ENCODE measurements around the gene MED27.
"Not testable (repeated sequence)": the region's sequence is repeated elsewhere in the genome, so short reads cannot be mapped to it uniquely, and the experiment has no call there.

Gene MED27

DNA sequence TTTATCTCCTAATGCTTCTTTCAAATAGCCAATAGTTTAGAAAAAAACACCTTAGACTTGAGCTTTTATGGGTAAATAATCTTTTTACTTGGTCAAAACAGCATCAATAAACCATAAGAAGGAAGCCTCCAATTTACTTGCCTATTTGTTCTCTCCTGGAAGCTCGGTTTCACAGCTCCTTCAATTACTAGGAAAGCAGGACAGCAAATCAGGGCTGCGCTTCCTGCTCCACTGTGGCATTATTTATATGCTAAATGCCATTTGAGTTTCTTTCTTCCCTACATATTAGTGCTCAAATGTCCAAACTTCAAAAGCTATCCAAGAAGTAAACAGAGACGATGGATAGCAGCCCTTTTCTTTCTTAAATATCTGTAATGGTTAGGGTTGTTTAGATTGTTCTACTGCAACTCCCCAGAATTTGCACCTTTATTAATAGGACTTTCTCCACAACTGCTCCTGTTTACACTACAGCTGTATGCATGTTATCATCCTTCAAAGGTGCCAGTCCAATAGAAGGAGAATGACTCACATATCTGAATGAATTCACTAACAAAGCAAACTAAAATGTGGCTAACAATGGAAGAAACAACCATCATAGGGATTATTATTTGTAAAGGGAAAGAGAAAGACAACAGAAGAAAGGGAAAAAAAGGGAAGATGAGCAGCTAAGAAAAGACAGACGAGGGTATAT is 58.7 kb downstream of the MED27 start:
- Mint-ChIP-seq H3K4me3 (no peak overlapping the region), H3K9me3 (no peaks in the 10 kb centered on the region)

DNA sequence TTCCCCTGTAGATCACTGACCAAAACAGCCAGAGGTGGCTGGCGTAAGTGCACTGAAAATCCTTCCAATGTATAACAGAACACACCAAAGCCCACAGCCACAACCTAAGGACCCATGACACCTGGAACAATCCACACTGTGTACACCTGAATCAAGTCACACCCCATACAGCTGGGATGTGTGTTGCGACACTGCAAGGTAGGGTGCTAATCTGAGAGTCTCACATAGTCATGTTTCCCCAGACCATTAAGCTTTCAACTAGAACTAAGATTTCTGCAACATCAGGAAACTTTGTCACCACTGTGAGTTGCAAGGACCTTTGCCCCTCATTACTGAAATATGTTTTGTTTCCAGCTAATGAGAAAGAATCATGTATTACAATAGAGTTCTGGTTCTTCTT is 59.4 kb downstream of the MED27 start:
- Mint-ChIP-seq H3K4me1 (peaks cover 7% of the 10 kb centered on the region), H3K9me3 (no peaks in the 10 kb centered on the region), H3K36me3 (peaks cover 8% of the 10 kb centered on the region), H3K4me3 (no peak overlapping the region), H3K27me3 (no peaks in the 10 kb centered on the region), H3K27ac (no peak overlapping the region)
- ATAC-seq, result no peak

More for the DNA sequence above, 58.7 kb downstream of the MED27 start:
- Mint-ChIP-seq H3K27me3 (no peaks in the 10 kb centered on the region), H3K36me3 (peaks cover 14% of the 10 kb centered on the region), H3K4me1 (peaks cover 7% of the 10 kb centered on the region), H3K27ac (no peak overlapping the region)
- no peak for ATAC-seq

DNA sequence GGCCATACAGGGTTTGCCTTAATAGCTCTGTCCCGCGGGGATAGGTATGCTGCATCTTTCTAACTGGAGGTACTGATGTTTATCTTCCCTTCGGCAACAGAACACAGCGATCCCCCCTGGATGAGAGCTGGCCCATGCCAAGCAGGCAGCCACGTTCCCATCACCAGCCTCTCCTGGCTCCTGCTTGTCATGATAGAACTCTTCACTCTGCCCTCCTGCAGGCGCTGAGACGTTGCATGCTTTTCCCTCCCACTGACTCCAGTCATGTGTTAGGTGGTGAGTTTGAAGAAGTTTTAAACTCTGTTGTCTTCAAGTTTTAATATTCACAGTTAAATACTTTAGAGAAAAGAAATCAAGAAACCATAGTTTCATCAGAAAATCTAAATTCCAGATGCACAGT is 60.0 kb downstream of the MED27 start:
- Mint-ChIP-seq H3K4me3 (no peak overlapping the region), H3K9me3 (no peaks in the 10 kb centered on the region), H3K36me3 (peaks cover 2% of the 10 kb centered on the region), H3K27me3 (no peaks in the 10 kb centered on the region), H3K4me1 (peaks cover 7% of the 10 kb centered on the region), H3K27ac (no peak overlapping the region)
- ATAC-seq, result no peak

DNA sequence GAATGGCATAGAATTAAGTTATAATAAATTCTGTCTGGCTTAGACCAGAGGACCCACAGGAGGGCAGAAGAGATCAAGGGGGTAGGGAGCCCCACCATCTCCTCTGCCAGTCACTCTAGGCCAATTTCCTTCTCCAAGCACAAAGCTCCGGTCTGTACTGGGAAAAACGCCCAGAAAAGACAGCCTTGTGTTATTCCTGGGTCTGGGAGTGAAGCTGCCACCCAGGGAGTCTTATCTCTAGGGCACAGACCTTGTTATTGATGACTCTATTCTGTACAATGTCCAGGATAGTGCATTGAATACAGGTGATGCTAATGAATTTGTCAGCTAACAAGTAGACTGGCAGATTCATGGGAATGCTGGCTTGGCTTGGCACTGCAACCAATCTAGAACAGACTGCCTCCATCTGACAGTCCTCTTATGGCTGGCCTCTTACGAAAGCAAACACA is 60.7 kb downstream of the MED27 start:
- Mint-ChIP-seq H3K27ac (no peak overlapping the region), H3K9me3 (no peaks in the 10 kb centered on the region), H3K4me3 (no peak overlapping the region), H3K27me3 (no peaks in the 10 kb centered on the region), H3K4me1 (peaks cover 7% of the 10 kb centered on the region), H3K36me3 (peaks cover 5% of the 10 kb centered on the region)
- ATAC-seq, result no peak

DNA sequence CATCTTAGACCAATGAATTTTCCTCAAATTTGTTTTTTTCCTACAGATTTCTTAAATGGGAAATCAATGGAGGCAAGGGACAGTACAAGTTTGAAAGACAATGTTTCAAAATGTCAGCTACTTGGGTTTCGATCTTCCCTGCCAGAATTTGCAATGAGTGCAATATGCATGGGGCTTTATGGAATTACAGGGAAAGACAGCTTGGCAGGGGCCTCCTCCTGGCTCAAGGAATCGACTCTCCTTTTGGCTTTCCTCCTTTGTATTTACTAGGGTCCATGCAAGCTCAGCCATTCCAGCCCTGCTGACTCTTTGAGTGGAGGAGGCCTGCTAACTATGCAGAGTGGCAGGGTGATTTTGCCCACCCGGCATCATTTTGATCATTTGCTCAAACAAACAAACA is 63.2 kb downstream of the MED27 start:
- H3K36me3 Mint-ChIP-seq, result peaks cover 23% of the 10 kb centered on the region
- peaks cover 6% of the 10 kb centered on the region for H3K4me1 Mint-ChIP-seq
- H3K4me3 Mint-ChIP-seq, result no peak overlapping the region
- ATAC-seq, result no peak
- no peaks in the 10 kb centered on the region for H3K9me3 Mint-ChIP-seq
- no peak overlapping the region for H3K27ac Mint-ChIP-seq
- H3K27me3 Mint-ChIP-seq, result no peaks in the 10 kb centered on the region

DNA sequence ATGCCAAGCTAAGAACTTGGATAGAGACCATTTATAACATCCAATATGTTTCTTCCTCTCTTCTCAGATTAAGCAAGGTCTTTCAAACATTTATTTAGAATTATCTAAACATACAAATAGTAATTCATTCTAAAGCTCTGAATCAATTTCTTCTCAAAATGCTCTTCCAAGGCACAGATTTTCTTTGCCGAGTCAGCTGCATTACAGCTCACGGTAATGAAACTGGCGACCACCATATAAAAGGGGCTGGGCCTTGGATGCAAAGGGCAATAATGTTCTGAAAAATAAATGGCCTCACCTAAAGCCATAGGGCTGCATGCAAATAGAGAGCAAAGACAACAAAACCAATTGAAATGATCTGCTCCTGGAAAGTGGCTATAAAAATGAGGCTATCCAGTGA is 63.8 kb downstream of the MED27 start:
- Mint-ChIP-seq H3K36me3 (peaks cover 23% of the 10 kb centered on the region), H3K27me3 (no peaks in the 10 kb centered on the region), H3K4me3 (no peak overlapping the region), H3K4me1 (no peaks in the 10 kb centered on the region), H3K27ac (no peak overlapping the region), H3K9me3 (no peaks in the 10 kb centered on the region)
- no peak for ATAC-seq

DNA sequence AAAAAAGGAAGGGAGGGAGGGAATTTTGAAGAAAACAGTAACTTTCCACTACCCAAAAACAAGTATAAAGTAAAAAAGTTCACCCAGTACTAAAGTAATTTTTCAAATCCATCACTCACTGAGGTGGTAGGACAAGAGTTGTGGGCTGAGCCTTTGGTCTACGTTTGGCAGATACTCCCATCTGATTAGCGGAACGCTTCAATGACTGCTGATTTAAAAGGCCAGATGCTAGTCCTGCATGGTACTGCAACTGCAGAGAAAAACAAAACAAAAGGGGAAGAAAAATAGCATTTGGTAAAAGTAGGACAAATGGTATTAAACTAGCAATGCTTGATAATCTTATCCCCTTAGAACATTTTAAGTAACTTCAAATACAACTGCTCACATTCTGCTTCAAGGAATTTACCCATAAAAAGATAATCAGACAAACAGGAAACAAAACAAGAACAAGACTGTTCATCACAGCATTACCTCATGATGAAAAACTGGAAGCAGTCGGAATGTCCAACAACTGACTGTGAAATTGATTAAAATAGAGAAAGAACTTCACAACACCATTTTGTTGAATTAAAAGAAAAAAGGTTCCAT is 65.4 kb downstream of the MED27 start:
- peaks cover 23% of the 10 kb centered on the region for H3K36me3 Mint-ChIP-seq

DNA sequence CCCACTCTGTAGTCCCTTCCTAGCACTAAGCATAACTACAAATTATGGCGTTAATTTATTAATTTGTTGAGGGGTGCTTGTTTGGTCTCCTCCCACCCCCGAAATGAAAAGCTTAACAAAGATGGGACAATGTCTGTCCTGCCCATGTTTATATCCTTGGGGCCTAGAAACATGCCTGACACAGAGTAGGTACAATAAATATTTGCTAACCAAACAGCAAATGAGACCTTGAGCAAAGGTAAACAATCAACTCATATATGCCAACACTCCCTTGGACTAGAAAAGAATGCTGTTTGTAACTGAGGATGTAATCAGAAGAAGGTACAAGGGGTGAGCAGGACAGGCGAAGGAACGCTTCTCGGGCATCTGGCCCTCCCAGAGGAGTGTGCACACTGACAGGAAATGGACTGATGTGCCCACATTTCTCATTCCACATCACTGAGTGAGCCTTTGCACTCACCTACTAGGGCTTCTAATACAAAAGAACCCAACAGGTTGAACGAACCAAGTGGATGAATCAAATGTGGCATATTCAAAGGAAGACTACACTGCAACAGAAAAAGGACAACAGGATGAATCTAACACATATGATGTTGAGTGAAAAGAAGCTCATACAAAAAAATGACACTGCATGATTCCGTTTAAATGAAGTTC is 66.8 kb downstream of the MED27 start:
- Mint-ChIP-seq H3K36me3 (peaks cover 23% of the 10 kb centered on the region), H3K9me3 (no peaks in the 10 kb centered on the region), H3K4me1 (peaks cover under 1% of the 10 kb centered on the region), H3K27me3 (no peaks in the 10 kb centered on the region), H3K4me3 (no peak overlapping the region), H3K27ac (no peak overlapping the region)
- ATAC-seq, result no peak

More for the DNA sequence above, 65.4 kb downstream of the MED27 start:
- no peaks in the 10 kb centered on the region for H3K4me1 Mint-ChIP-seq
- H3K27me3 Mint-ChIP-seq, result no peaks in the 10 kb centered on the region
- no peaks in the 10 kb centered on the region for H3K9me3 Mint-ChIP-seq
- no peak overlapping the region for H3K4me3 Mint-ChIP-seq
- no peak overlapping the region for H3K27ac Mint-ChIP-seq
- ATAC-seq, result no peak

DNA sequence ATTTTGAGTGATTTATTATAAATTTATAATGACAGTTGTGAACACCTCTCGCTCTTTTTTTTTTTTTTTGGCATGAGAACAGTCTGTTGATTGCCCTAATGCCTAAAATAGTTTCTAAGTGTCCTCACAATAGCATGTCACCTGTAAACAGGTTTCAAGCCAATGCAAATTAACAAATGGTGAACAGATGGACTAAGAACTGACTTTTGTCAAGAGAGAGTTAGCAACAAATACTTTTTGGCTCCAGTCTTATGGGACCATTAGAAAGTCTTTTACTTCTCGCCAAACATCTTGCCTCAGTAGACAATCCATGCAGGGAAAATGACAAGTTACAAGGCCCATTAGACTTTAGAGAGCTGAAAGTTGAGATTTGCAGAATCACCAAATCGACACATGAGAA is 67.8 kb downstream of the MED27 start:
- Mint-ChIP-seq H3K36me3 (peaks cover 32% of the 10 kb centered on the region), H3K27ac (no peak overlapping the region), H3K9me3 (no peaks in the 10 kb centered on the region), H3K4me3 (no peak overlapping the region), H3K4me1 (peaks cover 9% of the 10 kb centered on the region), H3K27me3 (no peaks in the 10 kb centered on the region)
- ATAC-seq, result no peak

DNA sequence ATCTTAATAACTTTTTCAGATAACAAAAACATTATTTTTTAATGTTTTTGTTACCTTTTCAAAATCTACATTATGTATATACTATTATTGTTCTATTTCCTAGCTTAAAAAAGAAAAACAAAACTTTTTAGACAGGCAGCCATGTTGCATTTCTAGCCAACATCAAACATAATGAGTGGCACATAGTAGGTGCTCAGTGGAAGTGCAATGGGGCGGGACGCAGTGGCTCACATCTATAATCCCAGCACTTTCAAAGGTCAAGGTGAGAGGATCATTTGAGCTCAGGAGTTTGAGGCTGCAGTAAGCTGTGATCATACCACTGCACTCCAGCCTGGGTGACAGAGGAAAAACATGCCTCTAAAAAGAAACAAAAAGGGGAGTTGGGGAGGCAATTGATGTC is 68.4 kb downstream of the MED27 start:
- Mint-ChIP-seq H3K9me3 (no peaks in the 10 kb centered on the region), H3K4me1 (peaks cover 15% of the 10 kb centered on the region), H3K36me3 (peaks cover 35% of the 10 kb centered on the region), H3K4me3 (no peak overlapping the region), H3K27me3 (no peaks in the 10 kb centered on the region), H3K27ac (no peak overlapping the region)
- ATAC-seq, result no peak

DNA sequence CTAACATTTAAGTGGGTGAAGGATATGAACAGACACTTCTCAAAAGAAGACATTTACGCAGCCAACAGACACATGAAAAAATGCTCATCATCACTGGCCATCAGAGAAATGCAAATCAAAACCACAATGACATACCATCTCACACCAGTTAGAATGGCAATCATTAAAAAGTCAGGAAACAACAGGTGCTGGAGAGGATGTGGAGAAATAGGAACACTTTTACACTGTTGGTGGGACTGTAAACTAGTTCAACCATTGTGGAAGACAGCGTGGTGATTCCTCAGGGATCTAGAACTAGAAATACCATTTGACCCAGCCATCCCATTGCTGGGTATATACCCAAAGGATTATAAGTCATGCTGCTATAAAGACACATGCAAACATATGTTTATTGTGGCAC is 69.5 kb downstream of the MED27 start:
- H3K27me3 Mint-ChIP-seq, ATAC-seq, H3K27ac Mint-ChIP-seq, H3K4me3 Mint-ChIP-seq, H3K9me3 Mint-ChIP-seq: not testable (repeated sequence)
- Mint-ChIP-seq H3K36me3 (peaks cover 35% of the 10 kb centered on the region), H3K4me1 (peaks cover 17% of the 10 kb centered on the region)

DNA sequence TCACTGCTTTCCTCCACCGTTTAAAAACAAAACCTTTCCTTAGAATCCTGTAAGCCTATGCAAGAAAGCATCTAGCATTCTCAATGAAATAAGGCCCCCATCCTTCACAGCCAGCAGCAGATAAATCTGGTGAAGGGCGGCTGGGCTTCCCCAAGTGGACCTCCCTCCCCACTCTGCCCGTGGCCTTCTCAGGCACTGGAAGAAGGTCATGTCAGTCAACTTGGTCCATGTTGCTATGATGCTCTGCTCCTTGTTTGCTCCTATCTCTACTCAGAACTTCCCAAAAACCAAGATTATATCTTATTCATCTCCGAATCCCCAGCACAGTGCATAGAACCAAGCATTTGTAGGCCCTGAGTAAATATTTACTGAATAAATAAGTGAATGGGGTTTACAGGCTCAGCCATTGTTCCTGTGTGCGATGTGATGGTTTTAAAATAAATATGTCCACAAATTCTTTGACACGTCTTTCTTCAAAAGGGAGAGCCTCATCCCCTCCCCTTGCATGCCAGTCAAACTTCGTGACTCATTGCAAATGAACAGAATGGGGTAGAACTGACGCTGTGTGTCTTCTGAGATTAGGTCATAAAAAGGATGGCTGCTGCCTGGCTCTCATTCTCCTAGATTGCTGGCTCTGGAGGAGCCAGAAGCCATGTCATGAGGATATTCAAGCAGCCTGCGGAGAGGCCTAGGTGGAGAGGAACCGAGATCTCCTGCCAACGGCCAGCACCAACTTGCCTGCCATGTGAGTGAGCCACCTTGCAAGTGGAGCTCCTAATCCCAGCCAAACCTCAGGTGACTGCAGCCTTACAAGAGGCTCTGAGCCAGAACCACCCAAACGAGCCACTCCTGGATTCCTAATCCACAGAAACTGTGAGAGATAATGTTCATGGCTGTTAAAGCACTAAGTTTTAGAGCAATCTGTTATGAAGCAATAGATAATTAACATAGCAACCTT is 70.5 kb downstream of the MED27 start:
- Mint-ChIP-seq H3K36me3 (peaks cover 32% of the 10 kb centered on the region), H3K27ac (no peak overlapping the region), H3K9me3 (no peaks in the 10 kb centered on the region), H3K4me1 (peaks cover 27% of the 10 kb centered on the region), H3K27me3 (no peaks in the 10 kb centered on the region), H3K4me3 (no peak overlapping the region)
- no peak for ATAC-seq

DNA sequence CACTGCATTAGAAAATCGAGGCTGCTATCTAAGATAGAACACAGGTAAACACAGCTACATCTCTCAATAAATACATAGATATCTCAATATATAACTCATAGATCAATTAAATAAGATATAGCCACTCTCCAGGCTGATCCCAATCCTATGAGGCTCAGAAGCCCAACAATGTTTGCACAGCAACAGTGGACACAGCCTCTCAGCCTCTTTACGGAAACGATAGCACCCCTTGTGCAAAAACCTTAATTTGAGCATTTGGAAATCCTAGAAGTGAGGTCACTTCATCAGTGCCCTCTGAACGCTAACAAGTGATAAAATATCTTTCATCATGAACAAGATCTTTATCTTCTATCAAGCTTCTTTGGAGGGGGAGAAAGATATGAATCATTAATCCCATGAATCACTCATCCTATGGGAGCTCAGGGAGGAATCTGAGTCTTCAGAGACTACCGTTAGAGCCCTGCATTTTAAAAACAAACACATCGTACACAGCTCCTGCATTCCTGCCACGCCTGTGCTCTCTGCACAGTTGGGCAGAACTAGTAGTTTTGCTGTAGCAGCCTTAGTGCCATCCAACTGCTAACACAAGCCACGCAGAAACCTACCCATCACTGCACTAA is 71.4 kb downstream of the MED27 start:
- Mint-ChIP-seq H3K27ac (no peak overlapping the region), H3K4me3 (no peak overlapping the region), H3K9me3 (no peaks in the 10 kb centered on the region), H3K27me3 (no peaks in the 10 kb centered on the region), H3K4me1 (peaks cover 36% of the 10 kb centered on the region), H3K36me3 (peaks cover 23% of the 10 kb centered on the region)
- ATAC-seq, result no peak

DNA sequence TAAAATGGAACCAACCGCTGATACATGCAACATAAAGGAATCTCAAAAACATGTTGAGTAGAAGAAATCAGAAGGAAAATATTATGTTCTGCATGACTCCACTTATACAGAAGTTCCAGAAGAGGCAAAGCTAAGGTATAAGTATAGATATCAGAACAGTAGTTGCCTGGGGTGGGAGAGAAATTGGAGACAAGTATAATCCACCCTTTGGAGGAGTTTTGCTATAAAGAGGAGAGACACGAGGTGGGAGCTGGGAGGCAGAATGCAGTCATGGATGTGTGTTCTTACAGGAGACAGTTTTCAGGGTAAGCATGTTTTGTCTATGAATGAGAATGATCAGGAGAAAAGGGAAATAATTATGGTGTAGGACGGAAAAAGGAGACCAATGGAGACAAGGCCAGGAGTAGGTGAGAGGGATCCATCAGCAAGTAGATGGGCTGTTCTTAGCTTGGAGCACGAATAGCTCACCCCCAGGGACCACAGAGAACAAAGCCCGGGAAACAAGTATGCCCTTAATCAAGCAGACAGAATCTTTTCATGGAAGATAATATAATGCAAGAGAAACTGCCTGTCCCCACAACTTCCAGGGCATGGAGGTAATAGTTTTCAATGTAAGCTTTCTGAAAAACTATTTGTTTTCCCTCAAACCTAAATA is 72.2 kb downstream of the MED27 start:
- H3K4me1 Mint-ChIP-seq, result peaks cover 44% of the 10 kb centered on the region
- no peaks in the 10 kb centered on the region for H3K9me3 Mint-ChIP-seq

More for the DNA sequence above, 72.2 kb downstream of the MED27 start:
- Mint-ChIP-seq H3K4me3 (no peak overlapping the region), H3K27me3 (no peaks in the 10 kb centered on the region), H3K27ac (no peak overlapping the region), H3K36me3 (peaks cover 15% of the 10 kb centered on the region)
- no peak for ATAC-seq
